Keratinocyte (primary cell): ENCODE data around the gene MBD3L5.

Source experiments
- CTCF ChIP-seq, 3 experiments: IDR thresholded peaks in 1 of 3; conservative IDR thresholded peaks in 1 of 3; optimal IDR thresholded peaks in 1 of 3; 2 replicates in 2 of 3; 3 replicates in 1 of 3; pipeline versions ENCODE3 to v1.5.1; 2011; ENCODE audit warnings: low read length in 3 of 3, mild to moderate bottlenecking in 3 of 3, moderate library complexity in 2 of 3, control low read depth in 1 of 3, inconsistent platforms in 1 of 3; ENCODE audit not compliant: insufficient read depth in 2 of 3; ENCODE audit errors: extremely low read depth in 1 of 3
- EZH2 ChIP-seq: IDR thresholded peaks from one replicate; pipeline ENCODE4 v1.6.1; 2012; ENCODE audit warnings: inconsistent platforms, mild to moderate bottlenecking, low read length, moderate library complexity

DNA sequence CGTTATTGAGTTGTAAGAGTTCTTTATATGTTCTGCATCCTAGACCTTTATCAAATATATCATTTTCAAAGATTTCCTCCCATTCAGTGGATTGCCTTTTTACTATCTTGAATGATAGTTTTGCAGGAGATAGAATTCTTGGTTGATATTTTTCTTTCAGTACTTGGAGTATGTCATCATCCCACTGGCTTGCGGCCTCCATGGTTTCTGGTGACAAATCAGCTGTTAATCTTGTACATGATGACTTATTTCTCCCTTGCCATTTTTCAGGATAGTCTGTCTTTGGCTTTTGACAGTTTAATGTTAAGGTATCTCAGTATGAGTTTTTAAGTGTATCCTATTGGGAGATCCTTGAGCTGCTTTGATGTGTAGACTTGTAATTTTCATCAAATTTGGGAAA is 47.6 kb downstream of the MBD3L5 start:
- no peak for TF ChIP-seq EZH2
- TF ChIP-seq CTCF (optimal IDR thresholded peaks at IDR 0.05 in 1 of 3, IDR thresholded peaks at IDR 0.05 in 1 of 3, conservative IDR thresholded peaks at IDR 0.05 in 1 of 3; ENCODE audit: extremely low read depth in 1 of 3, insufficient read depth in 2 of 3, low read length in 3 of 3) = no peak
